ENCODE results near the gene ADCY9.

ADCY9 gene

DNA sequence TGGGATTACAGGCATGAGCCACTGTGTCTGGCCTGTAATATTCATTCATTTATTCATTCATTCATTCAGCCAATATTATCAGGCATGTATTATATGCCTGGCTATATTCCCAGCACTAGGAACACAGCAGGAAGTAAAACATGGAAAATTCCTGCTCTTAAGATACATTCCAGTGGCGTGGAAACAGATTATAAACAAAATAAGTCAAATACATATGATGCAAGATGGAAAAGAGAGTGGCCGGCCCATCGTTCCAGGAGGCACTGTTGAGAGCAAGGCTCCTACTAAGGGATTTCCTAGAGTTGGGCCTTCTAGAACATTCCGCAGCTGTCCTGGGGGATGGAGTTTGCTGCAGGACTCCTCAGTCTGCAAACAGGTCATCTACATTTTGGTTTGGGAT is 17.7 kb downstream of the ADCY9 start:
- no peak for TF ChIP-seq REST (IDR thresholded peaks at IDR 0.05; ENCODE audit: insufficient read depth in 1 of 2, low read depth in 2 of 2, low read length in 2 of 2)
- no peak for TF ChIP-seq SIN3A (IDR thresholded peaks at IDR 0.05; ENCODE audit: borderline replicate concordance, insufficient read depth, low read length)
- TF ChIP-seq FOXP2 (optimal IDR thresholded peaks at IDR 0.05; ENCODE audit: borderline replicate concordance, extremely low read depth, extremely low read length, insufficient read depth), result no peak
- TF ChIP-seq TAF1 (IDR thresholded peaks at IDR 0.05; ENCODE audit: borderline replicate concordance, insufficient read depth, low read length), result no peak

GRCh38 chr16:4097826-4098240 is 18.4 kb downstream of the ADCY9 start:
- TF ChIP-seq TAF1 (IDR thresholded peaks at IDR 0.05; ENCODE audit: borderline replicate concordance, insufficient read depth, low read length), result no peak
- TF ChIP-seq POLR2AphosphoS5 (IDR thresholded peaks at IDR 0.05; ENCODE audit: low read depth, low read length), result no peak
- no peak for TF ChIP-seq REST (IDR thresholded peaks at IDR 0.05; ENCODE audit: insufficient read depth in 1 of 2, low read depth in 2 of 2, low read length in 2 of 2)
- no peak for TF ChIP-seq SIN3A (IDR thresholded peaks at IDR 0.05; ENCODE audit: borderline replicate concordance, insufficient read depth, low read length)
- no peak for TF ChIP-seq FOXP2 (optimal IDR thresholded peaks at IDR 0.05; ENCODE audit: borderline replicate concordance, extremely low read depth, extremely low read length, insufficient read depth)

GRCh38 chr16:4096509-4096908 is 19.7 kb downstream of the ADCY9 start:
- TF ChIP-seq FOXP2 (optimal IDR thresholded peaks at IDR 0.05; ENCODE audit: borderline replicate concordance, extremely low read depth, extremely low read length, insufficient read depth), result no peak
- no peak for TF ChIP-seq TAF1 (IDR thresholded peaks at IDR 0.05; ENCODE audit: borderline replicate concordance, insufficient read depth, low read length)
- TF ChIP-seq REST (IDR thresholded peaks at IDR 0.05; ENCODE audit: insufficient read depth in 1 of 2, low read depth in 2 of 2, low read length in 2 of 2), result no peak
- TF ChIP-seq SIN3A (IDR thresholded peaks at IDR 0.05; ENCODE audit: borderline replicate concordance, insufficient read depth, low read length), result no peak
- TF ChIP-seq POLR2AphosphoS5 (IDR thresholded peaks at IDR 0.05; ENCODE audit: low read depth, low read length), result no peak

- TF ChIP-seq REST (IDR thresholded peaks at IDR 0.05; ENCODE audit: insufficient read depth in 1 of 2, low read depth in 2 of 2, low read length in 2 of 2) (no peak), POLR2AphosphoS5 (IDR thresholded peaks at IDR 0.05; ENCODE audit: low read depth, low read length) (no peak), SIN3A (IDR thresholded peaks at IDR 0.05; ENCODE audit: borderline replicate concordance, insufficient read depth, low read length) (no peak), FOXP2 (optimal IDR thresholded peaks at IDR 0.05; ENCODE audit: borderline replicate concordance, extremely low read depth, extremely low read length, insufficient read depth) (no peak), TAF1 (IDR thresholded peaks at IDR 0.05; ENCODE audit: borderline replicate concordance, insufficient read depth, low read length) (no peak)
These were observed 22.0 kb downstream of the ADCY9 start for GRCh38 chr16:4094127-4094773.
